ENCODE data around the gene PGAP6. TPM values are rescaled to one million over a fixed set of nuclear protein-coding genes. Genes with fewer than 3 reads are reported as not detected.
A peak's percentile ranks its signal among the peaks of the same experiment; 100 is the strongest.

Gene PGAP6
- total RNA-seq, 1 experiment from 2014 or later, result 128 TPM

DNA sequence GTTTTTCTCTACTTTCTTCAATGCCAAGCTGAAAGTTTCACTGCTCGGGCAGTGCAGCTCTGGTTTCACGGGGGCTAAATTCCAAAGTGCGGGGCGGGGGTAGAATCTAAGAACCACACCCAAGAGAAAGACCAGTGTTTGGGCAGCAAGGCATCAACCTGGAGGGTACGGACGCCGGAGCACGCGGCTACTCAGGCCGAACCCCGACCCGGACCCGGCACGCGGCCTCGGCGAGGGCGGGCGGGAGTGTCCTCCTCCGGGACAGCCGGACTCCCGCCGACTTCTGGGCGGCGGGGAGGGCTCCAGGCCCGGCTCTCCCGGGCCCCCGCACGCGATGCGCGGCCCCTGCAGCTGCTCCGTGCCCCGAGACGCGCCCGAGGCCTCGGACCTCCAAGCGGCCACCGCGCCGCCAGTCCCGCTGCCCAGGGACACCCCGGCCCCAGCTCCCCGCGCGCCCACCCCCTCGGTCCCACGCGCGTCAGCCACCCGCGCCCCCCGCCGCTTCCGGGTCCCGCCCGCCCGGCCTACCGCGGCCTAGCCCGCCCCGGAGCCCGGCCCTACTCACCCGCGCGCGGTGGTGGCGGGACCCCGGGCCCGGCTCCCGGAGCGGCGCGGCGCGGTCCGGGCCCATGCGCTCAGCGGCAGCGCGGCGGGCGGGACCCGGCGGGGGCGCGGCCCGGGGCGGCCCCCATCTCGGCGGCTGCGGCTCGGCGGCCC lies 29.8 kb downstream of the PGAP6 start:
- DNase-seq (ENCODE audit: low read depth, low spot score) (no peak), ATAC-seq (peak; percentile 69)
- H3K9me3 ChIP-seq (ENCODE audit: control insufficient read depth, insufficient read depth, low read depth, low read length), result no peaks in the 10 kb centered on the region
- no peak for TF ChIP-seq SIN3A (IDR thresholded peaks at IDR 0.05; ENCODE audit: borderline replicate concordance, insufficient read depth, low read depth, low read length)
- TF ChIP-seq, protein P1, sequence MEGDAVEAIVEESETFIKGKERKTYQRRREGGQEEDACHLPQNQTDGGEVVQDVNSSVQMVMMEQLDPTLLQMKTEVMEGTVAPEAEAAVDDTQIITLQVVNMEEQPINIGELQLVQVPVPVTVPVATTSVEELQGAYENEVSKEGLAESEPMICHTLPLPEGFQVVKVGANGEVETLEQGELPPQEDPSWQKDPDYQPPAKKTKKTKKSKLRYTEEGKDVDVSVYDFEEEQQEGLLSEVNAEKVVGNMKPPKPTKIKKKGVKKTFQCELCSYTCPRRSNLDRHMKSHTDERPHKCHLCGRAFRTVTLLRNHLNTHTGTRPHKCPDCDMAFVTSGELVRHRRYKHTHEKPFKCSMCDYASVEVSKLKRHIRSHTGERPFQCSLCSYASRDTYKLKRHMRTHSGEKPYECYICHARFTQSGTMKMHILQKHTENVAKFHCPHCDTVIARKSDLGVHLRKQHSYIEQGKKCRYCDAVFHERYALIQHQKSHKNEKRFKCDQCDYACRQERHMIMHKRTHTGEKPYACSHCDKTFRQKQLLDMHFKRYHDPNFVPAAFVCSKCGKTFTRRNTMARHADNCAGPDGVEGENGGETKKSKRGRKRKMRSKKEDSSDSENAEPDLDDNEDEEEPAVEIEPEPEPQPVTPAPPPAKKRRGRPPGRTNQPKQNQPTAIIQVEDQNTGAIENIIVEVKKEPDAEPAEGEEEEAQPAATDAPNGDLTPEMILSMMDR (IDR thresholded peaks at IDR 0.05), result no peak
- no peak for TF ChIP-seq TCF7L2 (IDR thresholded peaks at IDR 0.05; ENCODE audit: low read depth, low read length)
- TF ChIP-seq POLR2AphosphoS5 (IDR thresholded peaks at IDR 0.05; ENCODE audit: low read depth, low read length), result no peak
- TF ChIP-seq REST (IDR thresholded peaks at IDR 0.05; ENCODE audit: insufficient read depth in 1 of 2, low read depth in 2 of 2, low read length in 1 of 2), result no peak
- H3K27me3 ChIP-seq (ENCODE audit: control insufficient read depth, insufficient read depth, low read length), result no peaks in the 10 kb centered on the region
- ChIA-PET CTCF (interaction anchor here (0.6 to 1.0 kb wide), 4 partner anchors 36 to 255 kb away, joined by 4 to 5 read pairs (median 4); no protein-coding TSS in a partner anchor), POLR2A (interaction anchor here (0.6 to 0.7 kb wide), 2 partner anchors 96 to 124 kb away, joined by 9 to 19 read pairs; no protein-coding TSS in a partner anchor)
- BruUV-seq (replicated peaks), result no TSS peak
- intact Hi-C loops (cut with micrococcal nuclease; ENCODE audit: unreplicated experiment) (no loop called here), in situ Hi-C loops (cut with HindIII; ENCODE audit: low pct_unique_long_range_greater_than_20kb, low sequenced_read_pairs) (no loop called here)
- peak overlapping the region; percentile 71 to 82 for H3K4me3 ChIP-seq (ENCODE audit: low read depth in 2 of 2, low read length in 2 of 2)
- H3K4me1 ChIP-seq (ENCODE audit: control insufficient read depth, insufficient read depth, low read length), result peaks cover 8% of the 10 kb centered on the region
- H3K27ac ChIP-seq (ENCODE audit: low read length), result peak overlapping the region; percentile 83
- H3K36me3 ChIP-seq (ENCODE audit: control insufficient read depth, insufficient read depth, low read length), result peaks cover under 1% of the 10 kb centered on the region; the same call in 1 of the 2 replicates

GRCh38 chr16:350203-350602 lies 31.6 kb downstream of the PGAP6 start:
- peaks cover 8% of the 10 kb centered on the region for H3K4me1 ChIP-seq (ENCODE audit: control insufficient read depth, insufficient read depth, low read length)
- no peak overlapping the region for H3K27ac ChIP-seq (ENCODE audit: low read length)
- no peak for ATAC-seq
- BruUV-seq (replicated peaks), result TSS peak; percentile 80
- in situ Hi-C loops (cut with HindIII; ENCODE audit: low pct_unique_long_range_greater_than_20kb, low sequenced_read_pairs), result no loop called here
- H3K9me3 ChIP-seq (ENCODE audit: control insufficient read depth, insufficient read depth, low read depth, low read length), result no peaks in the 10 kb centered on the region
- H3K4me3 ChIP-seq (ENCODE audit: low read depth in 2 of 2, low read length in 2 of 2), result no peak overlapping the region
- H3K27me3 ChIP-seq (ENCODE audit: control insufficient read depth, insufficient read depth, low read length), result no peaks in the 10 kb centered on the region
- ChIA-PET POLR2A (no interaction called here), CTCF (no interaction called here)
- TF ChIP-seq, protein P1 (IDR thresholded peaks at IDR 0.05), result no peak
- TF ChIP-seq TCF7L2 (IDR thresholded peaks at IDR 0.05; ENCODE audit: low read depth, low read length) (no peak), POLR2AphosphoS5 (IDR thresholded peaks at IDR 0.05; ENCODE audit: low read depth, low read length) (no peak), SIN3A (IDR thresholded peaks at IDR 0.05; ENCODE audit: borderline replicate concordance, insufficient read depth, low read depth, low read length) (no peak), REST (IDR thresholded peaks at IDR 0.05; ENCODE audit: insufficient read depth in 1 of 2, low read depth in 2 of 2, low read length in 1 of 2) (no peak)
- DNase-seq (ENCODE audit: low read depth, low spot score), result no peak
- intact Hi-C loops (cut with micrococcal nuclease; ENCODE audit: unreplicated experiment), result no loop called here
- H3K36me3 ChIP-seq (ENCODE audit: control insufficient read depth, insufficient read depth, low read length), result peaks cover 5% of the 10 kb centered on the region; the same call in 1 of the 2 replicates
